ENCODE results near the gene CTSC.

The CTSC gene

DNA sequence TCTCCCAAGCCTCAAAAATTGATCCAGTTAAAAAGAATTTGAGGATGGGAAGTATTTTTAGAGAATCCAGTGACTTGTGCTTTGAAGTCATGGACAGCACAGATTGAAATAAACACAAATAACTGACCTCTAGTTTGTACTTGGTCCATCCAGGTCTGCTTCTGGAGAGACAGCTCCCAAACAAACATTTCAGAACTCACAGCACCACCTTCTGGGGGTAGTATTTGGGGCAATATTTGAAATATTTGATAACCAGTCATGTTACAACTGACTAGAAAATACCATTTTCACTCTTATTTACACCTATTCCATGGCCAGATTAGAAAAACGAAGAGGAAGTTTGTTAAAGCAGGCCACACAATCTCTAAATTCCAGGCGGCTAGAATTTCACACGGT, 56.2 kb downstream of the CTSC start:
- Histone ChIP-seq H3K27me3 (ENCODE audit: control insufficient read depth, low read length) (no peaks in the 10 kb centered on the region), H3K4me2 (ENCODE audit: low read length) (no peak overlapping the region), H3F3A (ENCODE audit: control insufficient read depth, insufficient read depth) (no peaks in the 10 kb centered on the region), H3K36me3 (ENCODE audit: control insufficient read depth, low read length) (no peaks in the 10 kb centered on the region), H3K79me2 (ENCODE audit: control insufficient read depth, low read length) (no peaks in the 10 kb centered on the region), H3K27ac (ENCODE audit: low read depth, low read length) (no peak overlapping the region), H3K9me3 (ENCODE audit: control insufficient read depth, insufficient read depth, low read length) (no peaks in the 10 kb centered on the region), H3K9me2 (replicated peaks; ENCODE audit: control insufficient read depth, low read length) (no peaks in the 10 kb centered on the region), H3K4me1 (ENCODE audit: control insufficient read depth, low read length) (no peaks in the 10 kb centered on the region), H4K20me1 (ENCODE audit: control insufficient read depth, insufficient read depth, low read depth, low read length) (no peaks in the 10 kb centered on the region), H3K4me3 (ENCODE audit: low read length) (no peak overlapping the region)
- TF ChIP-seq CTCF (IDR thresholded peaks at IDR 0.05; ENCODE audit: low read depth, low read length, poor library complexity, severe bottlenecking): no peak
- no peak for TF ChIP-seq EZH2phosphoT487 (IDR thresholded peaks at IDR 0.05; ENCODE audit: borderline replicate concordance, low read length)

DNA sequence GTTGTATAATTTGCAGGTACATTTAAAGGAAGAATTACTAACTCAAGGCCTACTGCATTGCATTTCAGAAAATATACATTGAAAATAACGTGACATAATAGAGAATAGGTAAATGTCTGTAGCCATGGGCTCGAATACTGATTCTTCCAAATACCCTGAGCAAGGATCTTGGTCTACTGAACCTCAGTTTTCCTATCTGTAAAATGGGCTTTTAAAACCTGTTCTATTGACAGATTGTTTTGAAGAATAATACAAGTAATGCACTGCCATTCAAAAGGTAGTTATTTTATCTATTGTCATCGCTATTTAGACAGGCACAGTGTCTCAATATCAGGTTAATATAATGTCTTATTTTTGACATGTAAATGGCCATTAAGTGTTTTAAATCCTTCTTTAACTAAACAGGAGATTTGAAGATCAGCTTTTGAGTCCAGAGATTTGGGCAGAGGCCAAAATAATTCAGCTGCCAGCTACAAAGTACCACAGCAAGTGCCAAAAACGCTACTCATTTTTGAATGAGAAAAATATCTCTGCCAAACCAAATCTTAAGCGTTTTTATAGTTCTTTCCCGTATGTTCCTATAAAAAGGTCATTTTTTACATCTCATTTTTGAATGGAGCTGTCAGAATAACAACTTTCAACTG, 56.7 kb downstream of the CTSC start:
- no peaks in the 10 kb centered on the region for H3K36me3 ChIP-seq (ENCODE audit: control insufficient read depth, low read length)
- no peaks in the 10 kb centered on the region for H3K79me2 ChIP-seq (ENCODE audit: control insufficient read depth, low read length)
- no peaks in the 10 kb centered on the region for H3F3A ChIP-seq (ENCODE audit: control insufficient read depth, insufficient read depth)
- H3K4me3 ChIP-seq (ENCODE audit: low read length): no peak overlapping the region
- H4K20me1 ChIP-seq (ENCODE audit: control insufficient read depth, insufficient read depth, low read depth, low read length): no peaks in the 10 kb centered on the region
- no peak overlapping the region for H3K4me2 ChIP-seq (ENCODE audit: low read length)
- H3K27ac ChIP-seq (ENCODE audit: low read depth, low read length): no peak overlapping the region
- TF ChIP-seq EZH2phosphoT487 (IDR thresholded peaks at IDR 0.05; ENCODE audit: borderline replicate concordance, low read length) (no peak), CTCF (IDR thresholded peaks at IDR 0.05; ENCODE audit: low read depth, low read length, poor library complexity, severe bottlenecking) (no peak)
- H3K9me2 ChIP-seq (replicated peaks; ENCODE audit: control insufficient read depth, low read length): no peaks in the 10 kb centered on the region
- H3K4me1 ChIP-seq (ENCODE audit: control insufficient read depth, low read length): no peaks in the 10 kb centered on the region
- no peaks in the 10 kb centered on the region for H3K9me3 ChIP-seq (ENCODE audit: control insufficient read depth, insufficient read depth, low read length)
- H3K27me3 ChIP-seq (ENCODE audit: control insufficient read depth, low read length): no peaks in the 10 kb centered on the region

GRCh38 chr11:88277349-88277915, 60.1 kb downstream of the CTSC start:
- no peak overlapping the region for H3K4me2 ChIP-seq (ENCODE audit: low read length)
- H3K9me2 ChIP-seq (replicated peaks; ENCODE audit: control insufficient read depth, low read length): no peaks in the 10 kb centered on the region
- no peaks in the 10 kb centered on the region for H3K9me3 ChIP-seq (ENCODE audit: control insufficient read depth, insufficient read depth, low read length)
- no peaks in the 10 kb centered on the region for H3K36me3 ChIP-seq (ENCODE audit: control insufficient read depth, low read length)
- H3F3A ChIP-seq (ENCODE audit: control insufficient read depth, insufficient read depth): no peaks in the 10 kb centered on the region
- no peaks in the 10 kb centered on the region for H3K27me3 ChIP-seq (ENCODE audit: control insufficient read depth, low read length)
- no peak for TF ChIP-seq EZH2phosphoT487 (IDR thresholded peaks at IDR 0.05; ENCODE audit: borderline replicate concordance, low read length)
- no peak for TF ChIP-seq CTCF (IDR thresholded peaks at IDR 0.05; ENCODE audit: low read depth, low read length, poor library complexity, severe bottlenecking)
- H3K79me2 ChIP-seq (ENCODE audit: control insufficient read depth, low read length): no peaks in the 10 kb centered on the region
- H3K4me3 ChIP-seq (ENCODE audit: low read length): no peak overlapping the region
- no peak overlapping the region for H3K27ac ChIP-seq (ENCODE audit: low read depth, low read length)
- no peaks in the 10 kb centered on the region for H3K4me1 ChIP-seq (ENCODE audit: control insufficient read depth, low read length)
- H4K20me1 ChIP-seq (ENCODE audit: control insufficient read depth, insufficient read depth, low read depth, low read length): no peaks in the 10 kb centered on the region
